BLaER1 treated with 17β-estradiol and CSF1 and Interleukin-3, amounts not matched to agents 10 nM and 100 nM (cell line): ENCODE data around the gene CORO6.

Source experiments
- H3K27ac ChIP-seq, 11 experiments: shearing (Covaris generic); formaldehyde crosslinking; 2 replicates each; pipeline ENCODE4 v1.8.1; 2022
- H3K27me3 ChIP-seq, 11 experiments: shearing (Covaris generic); formaldehyde crosslinking; 2 replicates each; pipeline ENCODE4 v1.8.1; 2022
- H3K36me3 ChIP-seq, 11 experiments: shearing (Covaris generic); formaldehyde crosslinking; 2 replicates each; pipeline ENCODE4 v1.8.1; 2022
- H3K4me1 ChIP-seq, 10 experiments: shearing (Covaris generic); formaldehyde crosslinking; 2 replicates each; pipeline ENCODE4 v1.8.1; 2022
- H3K4me2 ChIP-seq, 11 experiments: shearing (Covaris generic); formaldehyde crosslinking; 2 replicates each; pipeline ENCODE4 v1.8.1; 2022
- H3K4me3 ChIP-seq, 10 experiments: shearing (Covaris generic); formaldehyde crosslinking; 2 replicates each; pipeline ENCODE4 v1.8.1; 2022
- H3K9ac ChIP-seq, 11 experiments: shearing (Covaris generic); formaldehyde crosslinking; 2 replicates each; pipeline ENCODE4 v1.8.1; 2022
- H3K9me3 ChIP-seq, 11 experiments: shearing (Covaris generic); formaldehyde crosslinking; replicated peaks in 1 of 11; 2 replicates each; pipeline ENCODE4 v1.8.1; 2022
- H4K20me1 ChIP-seq, 11 experiments: shearing (Covaris generic); formaldehyde crosslinking; 2 replicates each; pipeline ENCODE4 v1.8.1; 2022
- Cebpa-rat ChIP-seq, 11 experiments: shearing (Covaris generic); IDR thresholded peaks; 2 replicates each; pipeline ENCODE4 v1.8.1; 2022

The CORO6 gene

GRCh38 chr17:29589524-29590410 lies 32.9 kb downstream of the CORO6 start, which contains the start of gene GIT1:
TSS of gene GIT1 (minus strand) at chr17:29589648. CDS start at chr17:29589378, 270 bp downstream.
- Histone ChIP-seq H3K9me3 (no peaks in the 10 kb centered on the region), H3K9ac (peak within 1 kb of the TSS; percentile 82 to 93 (median 87)), H3K4me2 (peak within 1 kb of the TSS; percentile 97 to 100 (median 99)), H3K4me1 (peaks cover 73 to 79% (median 76%) of the 10 kb centered on the region in 10 experiments), H3K27me3 (no peaks in the 10 kb centered on the region), H3K36me3 (peaks cover 0 to 6% (median 0%) of the 10 kb centered on the region in 11 experiments; a peak in 2 of 22 replicates), H3K4me3 (peak within 1 kb of the TSS; percentile 81 to 95 (median 89)), H3K27ac (peak within 1 kb of the TSS; percentile 59 to 91 (median 85)), H4K20me1 (peaks cover 8 to 61% (median 50%) of the 10 kb centered on the region in 11 experiments; a peak in 21 of 22 replicates)
- no peak for TF ChIP-seq Cebpa-rat (IDR thresholded peaks at IDR 0.05)

GRCh38 chr17:29588562-29589411 lies 33.9 kb downstream of the CORO6 start:
- peak overlapping the region; percentile 59 to 91 (median 85) for H3K27ac ChIP-seq

GRCh38 chr17:29588017-29588561 lies 34.6 kb downstream of the CORO6 start:
- Histone ChIP-seq H3K9me3 (no peaks in the 10 kb centered on the region), H3K4me1 (peaks cover 81 to 85% (median 83%) of the 10 kb centered on the region in 10 experiments), H3K36me3 (peaks cover 2 to 13% (median 6%) of the 10 kb centered on the region in 11 experiments; a peak in 20 of 22 replicates), H4K20me1 (peaks cover 8 to 67% (median 58%) of the 10 kb centered on the region in 11 experiments; a peak in 21 of 22 replicates), H3K9ac (peak overlapping the region; percentile 82 to 93 (median 87)), H3K4me3 (peak overlapping the region; percentile 81 to 95 (median 89)), H3K27me3 (no peaks in the 10 kb centered on the region), H3K4me2 (peak overlapping the region; percentile 90 to 100 (median 99)), H3K27ac (peak overlapping the region; percentile 59 to 91 (median 85); a peak in 21 of 22 replicates)
- no peak for TF ChIP-seq Cebpa-rat (IDR thresholded peaks at IDR 0.05)

More at GRCh38 chr17:29588562-29589411, 33.9 kb downstream of the CORO6 start:
- H3K9me3 ChIP-seq, result no peaks in the 10 kb centered on the region
- H3K4me3 ChIP-seq, result peak overlapping the region; percentile 81 to 95 (median 89)
- peak overlapping the region; percentile 82 to 93 (median 87) for H3K9ac ChIP-seq
- no peak for TF ChIP-seq Cebpa-rat (IDR thresholded peaks at IDR 0.05)
- H4K20me1 ChIP-seq, result peaks cover 8 to 61% (median 51%) of the 10 kb centered on the region in 11 experiments; a peak in 21 of 22 replicates
- no peaks in the 10 kb centered on the region for H3K27me3 ChIP-seq
- peak overlapping the region; percentile 90 to 100 (median 99) for H3K4me2 ChIP-seq
- H3K36me3 ChIP-seq, result peaks cover 0 to 6% (median 0%) of the 10 kb centered on the region in 11 experiments; a peak in 4 of 22 replicates
- peaks cover 74 to 80% (median 77%) of the 10 kb centered on the region in 10 experiments for H3K4me1 ChIP-seq

- Histone ChIP-seq H4K20me1 (peaks cover 8 to 70% (median 63%) of the 10 kb centered on the region in 11 experiments; a peak in 21 of 22 replicates), H3K9me3 (no peaks in the 10 kb centered on the region), H3K9ac (peak overlapping the region; percentile 82 to 93 (median 87)), H3K4me2 (peak overlapping the region; percentile 90 to 100 (median 99)), H3K27ac (peak overlapping the region in 10 of 11 experiments; percentile 67 to 91 (median 85); a peak in 21 of 22 replicates), H3K4me1 (peaks cover 80 to 86% (median 84%) of the 10 kb centered on the region in 10 experiments), H3K36me3 (peaks cover 7 to 18% (median 11%) of the 10 kb centered on the region in 11 experiments), H3K4me3 (peak overlapping the region; percentile 81 to 95 (median 89)), H3K27me3 (no peaks in the 10 kb centered on the region)
- TF ChIP-seq Cebpa-rat (IDR thresholded peaks at IDR 0.05), result no peak
Measured at GRCh38 chr17:29587591-29587990, 35.1 kb downstream of the CORO6 start.

GRCh38 chr17:29586676-29587469 lies 35.8 kb downstream of the CORO6 start:
- Histone ChIP-seq H3K4me2 (peak overlapping the region; percentile 90 to 100 (median 99)), H3K9ac (peak overlapping the region; percentile 82 to 93 (median 87)), H3K9me3 (no peaks in the 10 kb centered on the region), H3K27me3 (no peaks in the 10 kb centered on the region), H3K27ac (peak overlapping the region; percentile 9 to 91 (median 85); a peak in 20 of 22 replicates), H4K20me1 (peaks cover 8 to 73% (median 68%) of the 10 kb centered on the region in 11 experiments; a peak in 21 of 22 replicates), H3K4me3 (peak overlapping the region; percentile 81 to 95 (median 89); a peak in 19 of 20 replicates), H3K36me3 (peaks cover 14 to 26% (median 18%) of the 10 kb centered on the region in 11 experiments), H3K4me1 (peaks cover 73 to 85% (median 79%) of the 10 kb centered on the region in 10 experiments)
- TF ChIP-seq Cebpa-rat (IDR thresholded peaks at IDR 0.05), result no peak

GRCh38 chr17:29585080-29585751 lies 37.5 kb downstream of the CORO6 start:
- Histone ChIP-seq H4K20me1 (peaks cover 8 to 85% (median 70%) of the 10 kb centered on the region in 11 experiments; a peak in 21 of 22 replicates), H3K27ac (peak overlapping the region; percentile 65 to 91 (median 84)), H3K36me3 (peaks cover 28 to 40% (median 32%) of the 10 kb centered on the region in 11 experiments), H3K4me1 (peaks cover 69 to 82% (median 78%) of the 10 kb centered on the region in 10 experiments), H3K9me3 (no peaks in the 10 kb centered on the region), H3K4me2 (peak overlapping the region; percentile 90 to 100 (median 99)), H3K27me3 (no peaks in the 10 kb centered on the region), H3K9ac (peak overlapping the region; percentile 65 to 93 (median 76)), H3K4me3 (peak overlapping the region; percentile 21 to 67 (median 44); a peak in 19 of 20 replicates)
- TF ChIP-seq Cebpa-rat (IDR thresholded peaks at IDR 0.05), result no peak
